ENCODE results near the gene S100P.

The S100P gene

GRCh38 chr4:6673660-6674499 is 19.8 kb upstream of the S100P start:
- Histone ChIP-seq H3K9ac (ENCODE audit: low read length) (peak overlapping the region; percentile 65), H3K4me1 (ENCODE audit: insufficient read depth, low read length) (peaks cover 32% of the 10 kb centered on the region), H3K9me3 (ENCODE audit: low read length) (no peaks in the 10 kb centered on the region), H3K36me3 (ENCODE audit: insufficient read depth, low read length) (peaks cover 10% of the 10 kb centered on the region), H3K4me3 (ENCODE audit: low read depth in 1 of 2, low read length in 2 of 2) (peak overlapping the region; percentile 34 to 86), H3K27ac (ENCODE audit: low read depth, low read length) (peak overlapping the region; percentile 65), H3K27me3 (ENCODE audit: control insufficient read depth in 1 of 2, insufficient read depth in 2 of 2, low read length in 2 of 2) (no peaks in the 10 kb centered on the region)

- Histone ChIP-seq H3K27ac (ENCODE audit: low read depth, low read length) (peak overlapping the region; percentile 65), H3K9ac (ENCODE audit: low read length) (peak overlapping the region; percentile 65), H3K4me3 (ENCODE audit: low read depth in 1 of 2, low read length in 2 of 2) (peak overlapping the region; percentile 34 to 86), H3K27me3 (ENCODE audit: control insufficient read depth in 1 of 2, insufficient read depth in 2 of 2, low read length in 2 of 2) (no peaks in the 10 kb centered on the region), H3K36me3 (ENCODE audit: insufficient read depth, low read length) (peaks cover 10% of the 10 kb centered on the region), H3K4me1 (ENCODE audit: insufficient read depth, low read length) (peaks cover 32% of the 10 kb centered on the region), H3K9me3 (ENCODE audit: low read length) (no peaks in the 10 kb centered on the region)
These were observed 19.1 kb upstream of the S100P start for GRCh38 chr4:6674500-6675149.

GRCh38 chr4:6676722-6677558 is 16.7 kb upstream of the S100P start:
- Histone ChIP-seq H3K9ac (ENCODE audit: low read length) (no peak overlapping the region), H3K4me3 (ENCODE audit: low read depth in 1 of 2, low read length in 2 of 2) (no peak overlapping the region), H3K9me3 (ENCODE audit: low read length) (no peaks in the 10 kb centered on the region), H3K27ac (ENCODE audit: low read depth, low read length) (no peak overlapping the region), H3K36me3 (ENCODE audit: insufficient read depth, low read length) (peaks cover 10% of the 10 kb centered on the region), H3K27me3 (ENCODE audit: control insufficient read depth in 1 of 2, insufficient read depth in 2 of 2, low read length in 2 of 2) (no peaks in the 10 kb centered on the region), H3K4me1 (ENCODE audit: insufficient read depth, low read length) (peaks cover 32% of the 10 kb centered on the region)

- H3K4me1 ChIP-seq (ENCODE audit: insufficient read depth, low read length): peaks cover 22% of the 10 kb centered on the region
- no peak overlapping the region for H3K9ac ChIP-seq (ENCODE audit: low read length)
- no peaks in the 10 kb centered on the region for H3K9me3 ChIP-seq (ENCODE audit: low read length)
- H3K4me3 ChIP-seq (ENCODE audit: low read depth in 1 of 2, low read length in 2 of 2): no peak overlapping the region
- H3K27me3 ChIP-seq (ENCODE audit: control insufficient read depth in 1 of 2, insufficient read depth in 2 of 2, low read length in 2 of 2): no peaks in the 10 kb centered on the region
- H3K36me3 ChIP-seq (ENCODE audit: insufficient read depth, low read length): peaks cover 10% of the 10 kb centered on the region
- H3K27ac ChIP-seq (ENCODE audit: low read depth, low read length): no peak overlapping the region
These were observed 13.2 kb upstream of the S100P start for GRCh38 chr4:6680372-6681034.

DNA sequence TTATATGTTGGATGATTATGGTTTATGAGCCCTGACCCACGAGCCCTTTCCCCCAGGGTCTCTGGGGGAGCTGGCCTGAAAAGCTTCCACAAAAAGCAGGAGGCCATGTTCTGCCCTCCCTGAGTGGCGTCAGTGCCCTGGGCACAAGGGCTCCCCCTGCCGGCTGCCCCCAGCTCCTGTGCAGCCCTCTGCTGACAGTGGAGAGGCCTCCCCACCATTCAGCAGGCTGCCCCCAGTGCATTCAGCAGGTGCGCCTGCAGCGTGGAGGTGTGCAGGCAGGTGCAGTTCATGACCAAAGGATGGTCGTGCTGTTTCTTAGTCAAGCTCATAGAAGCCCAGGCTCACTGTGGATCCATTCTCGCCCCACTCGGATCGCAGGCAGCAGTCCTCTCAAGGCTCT is 12.5 kb upstream of the S100P start:
- Histone ChIP-seq H3K36me3 (ENCODE audit: insufficient read depth, low read length) (peaks cover 10% of the 10 kb centered on the region), H3K9me3 (ENCODE audit: low read length) (no peaks in the 10 kb centered on the region), H3K4me3 (ENCODE audit: low read depth in 1 of 2, low read length in 2 of 2) (no peak overlapping the region), H3K4me1 (ENCODE audit: insufficient read depth, low read length) (peaks cover 15% of the 10 kb centered on the region), H3K9ac (ENCODE audit: low read length) (no peak overlapping the region), H3K27ac (ENCODE audit: low read depth, low read length) (no peak overlapping the region), H3K27me3 (ENCODE audit: control insufficient read depth in 1 of 2, insufficient read depth in 2 of 2, low read length in 2 of 2) (no peaks in the 10 kb centered on the region)

DNA sequence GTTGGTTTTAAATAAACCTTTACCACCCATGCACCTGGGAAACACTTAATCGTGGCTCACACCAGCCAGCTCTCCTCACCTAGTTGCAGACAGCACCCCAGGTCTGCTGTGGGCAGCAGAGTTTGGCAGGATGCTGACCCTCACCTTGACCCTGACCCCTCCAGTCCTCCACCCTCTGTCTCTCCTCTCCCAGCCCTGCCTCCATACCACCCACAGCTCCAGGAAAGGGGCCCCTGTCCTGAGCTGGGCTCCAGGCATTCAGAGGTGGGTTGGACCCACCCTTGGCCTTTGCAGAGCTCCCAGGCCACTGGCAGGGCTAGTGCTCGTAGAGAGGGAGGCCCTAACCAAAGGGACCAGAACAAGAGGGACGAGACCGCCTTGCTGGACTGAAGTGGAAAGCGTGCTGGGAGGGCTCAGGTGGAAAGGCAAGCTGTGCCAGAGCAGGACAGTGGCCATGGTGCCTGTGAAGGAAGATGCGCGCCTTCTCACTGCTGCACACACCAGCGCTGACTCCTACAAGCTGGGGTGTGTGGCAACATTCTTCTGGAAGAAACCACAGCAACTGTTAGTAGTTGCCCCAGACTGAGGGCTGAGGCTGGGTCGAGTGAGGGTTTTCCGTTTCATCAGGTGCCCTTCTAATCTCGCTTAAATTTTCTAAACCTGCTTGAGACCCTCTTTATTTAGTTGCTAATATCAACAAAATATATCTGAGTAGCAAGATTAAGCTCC is 10.7 kb upstream of the S100P start:
- H3K9ac ChIP-seq (ENCODE audit: low read length): no peak overlapping the region
- no peak overlapping the region for H3K27ac ChIP-seq (ENCODE audit: low read depth, low read length)
- no peaks in the 10 kb centered on the region for H3K4me1 ChIP-seq (ENCODE audit: insufficient read depth, low read length)
- no peaks in the 10 kb centered on the region for H3K9me3 ChIP-seq (ENCODE audit: low read length)
- H3K27me3 ChIP-seq (ENCODE audit: control insufficient read depth in 1 of 2, insufficient read depth in 2 of 2, low read length in 2 of 2): no peaks in the 10 kb centered on the region
- no peaks in the 10 kb centered on the region for H3K36me3 ChIP-seq (ENCODE audit: insufficient read depth, low read length)
- no peak overlapping the region for H3K4me3 ChIP-seq (ENCODE audit: low read depth in 1 of 2, low read length in 2 of 2)

DNA sequence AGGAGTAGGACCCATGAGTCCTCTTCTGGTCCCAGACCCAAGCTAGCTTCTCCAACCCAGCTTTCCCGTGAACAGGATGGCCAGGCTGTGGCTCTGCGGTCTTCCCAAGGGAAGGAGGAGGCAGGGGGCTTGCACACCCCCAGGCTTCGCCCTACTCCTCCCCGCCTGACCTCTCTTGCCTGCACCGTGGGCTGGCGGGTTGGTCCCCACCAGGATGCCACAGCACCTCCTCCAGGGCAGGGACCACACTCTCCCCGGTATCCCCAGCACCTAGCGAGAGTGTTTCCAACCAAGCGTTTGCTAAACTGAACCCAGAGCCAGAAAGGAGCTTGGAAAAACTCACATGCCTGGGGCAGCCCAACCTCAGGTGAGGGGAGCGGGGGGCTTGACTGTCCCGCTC is 9.0 kb upstream of the S100P start:
- H3K27ac ChIP-seq (ENCODE audit: low read depth, low read length): no peak overlapping the region
- H3K9ac ChIP-seq (ENCODE audit: low read length): no peak overlapping the region

GRCh38 chr4:6686104-6686787 is 7.4 kb upstream of the S100P start:
- Histone ChIP-seq H3K9ac (ENCODE audit: low read length) (no peak overlapping the region), H3K4me3 (ENCODE audit: low read depth in 1 of 2, low read length in 2 of 2) (no peak overlapping the region), H3K27me3 (ENCODE audit: control insufficient read depth in 1 of 2, insufficient read depth in 2 of 2, low read length in 2 of 2) (no peaks in the 10 kb centered on the region), H3K4me1 (ENCODE audit: insufficient read depth, low read length) (no peaks in the 10 kb centered on the region), H3K36me3 (ENCODE audit: insufficient read depth, low read length) (no peaks in the 10 kb centered on the region), H3K27ac (ENCODE audit: low read depth, low read length) (no peak overlapping the region), H3K9me3 (ENCODE audit: low read length) (no peaks in the 10 kb centered on the region)

More for the DNA sequence above, 9.0 kb upstream of the S100P start:
- no peaks in the 10 kb centered on the region for H3K36me3 ChIP-seq (ENCODE audit: insufficient read depth, low read length)
- H3K4me3 ChIP-seq (ENCODE audit: low read depth in 1 of 2, low read length in 2 of 2): no peak overlapping the region
- no peaks in the 10 kb centered on the region for H3K4me1 ChIP-seq (ENCODE audit: insufficient read depth, low read length)
- no peaks in the 10 kb centered on the region for H3K27me3 ChIP-seq (ENCODE audit: control insufficient read depth in 1 of 2, insufficient read depth in 2 of 2, low read length in 2 of 2)
- no peaks in the 10 kb centered on the region for H3K9me3 ChIP-seq (ENCODE audit: low read length)

- H3K27ac ChIP-seq (ENCODE audit: low read depth, low read length): no peak overlapping the region
- no peaks in the 10 kb centered on the region for H3K4me1 ChIP-seq (ENCODE audit: insufficient read depth, low read length)
- no peaks in the 10 kb centered on the region for H3K36me3 ChIP-seq (ENCODE audit: insufficient read depth, low read length)
- no peaks in the 10 kb centered on the region for H3K9me3 ChIP-seq (ENCODE audit: low read length)
- no peak overlapping the region for H3K4me3 ChIP-seq (ENCODE audit: low read depth in 1 of 2, low read length in 2 of 2)
- no peak overlapping the region for H3K9ac ChIP-seq (ENCODE audit: low read length)
- no peaks in the 10 kb centered on the region for H3K27me3 ChIP-seq (ENCODE audit: control insufficient read depth in 1 of 2, insufficient read depth in 2 of 2, low read length in 2 of 2)
These were observed 5.5 kb upstream of the S100P start for GRCh38 chr4:6687947-6688878.
